SK-N-MC (cell line): ENCODE data around the gene SACS.

Source experiments
- DNase-seq: peaks from one replicate; pipeline ENCODE4 v3.0.0-alpha.2; 2011; ENCODE audit warnings: low read depth, low spot score
- H3K27ac ChIP-seq: fragments of 200-600 bp; sonication (generic); 2 replicates; pipeline ENCODE4 v1.5.1; 2016; ENCODE audit warnings: mixed run types
- H3K36me3 ChIP-seq: fragments of 200-600 bp; sonication (generic); 2 replicates; pipeline ENCODE4 v1.6.1; 2017; ENCODE audit warnings: antibody characterized with exemption, low read length, mixed read lengths; ENCODE audit not compliant: insufficient read depth
- H3K4me3 ChIP-seq: fragments of 200-600 bp; sonication (generic); 2 replicates; pipeline ENCODE4 v1.5.1; 2016
- H3K9ac ChIP-seq: fragments of 200-600 bp; sonication (generic); 2 replicates; pipeline ENCODE4 v1.8.0; 2017; ENCODE audit warnings: mixed run types, mixed read lengths; ENCODE audit not compliant: insufficient read length
- H3K9me3 ChIP-seq: fragments of 200-600 bp; sonication (generic); 2 replicates; pipeline ENCODE4 v1.6.1; 2017; ENCODE audit warnings: low read depth, mild to moderate bottlenecking, antibody characterized with exemption, low read length, moderate library complexity, mixed read lengths
- EZH2 ChIP-seq: fragments of 200-600 bp; sonication (generic); IDR thresholded peaks from one replicate; pipeline ENCODE4 v1.6.1; 2017; ENCODE audit warnings: antibody characterized with exemption
- FOXP2 ChIP-seq: optimal IDR thresholded peaks from 2 replicates; pipeline ENCODE3; 2011; ENCODE audit warnings: mild to moderate bottlenecking, moderate library complexity; ENCODE audit not compliant: insufficient read depth; ENCODE audit errors: extremely low read length, control extremely low read depth
- POLR2AphosphoS5 ChIP-seq: IDR thresholded peaks from 2 replicates; pipeline ENCODE4 v1.6.1; 2012; ENCODE audit warnings: mild to moderate bottlenecking, low read depth, low read length, borderline replicate concordance

SACS gene

DNA sequence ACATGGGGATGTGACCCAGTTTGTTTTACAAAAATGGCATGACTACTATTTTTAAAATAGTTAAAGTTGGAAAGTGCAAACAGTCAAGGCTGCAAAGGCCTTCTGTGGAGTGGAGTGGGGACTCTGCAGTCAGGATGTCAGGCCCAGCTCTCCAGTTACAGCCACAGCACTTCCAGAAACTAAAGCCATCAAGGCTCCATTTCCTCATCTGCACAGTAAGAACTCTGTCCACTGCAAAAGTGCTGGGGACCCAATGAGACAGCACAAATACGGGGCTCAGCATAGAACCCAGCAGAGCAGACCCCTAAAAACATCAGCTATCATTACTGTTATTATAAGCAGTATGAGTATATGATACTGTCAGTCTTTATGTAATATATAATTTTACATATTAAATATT, 73.6 kb downstream of the SACS start:
- Histone ChIP-seq H3K36me3 (peaks cover 57% of the 10 kb centered on the region), H3K9me3 (no peaks in the 10 kb centered on the region)
- no peak for TF ChIP-seq POLR2AphosphoS5
- no peak for TF ChIP-seq FOXP2
- TF ChIP-seq EZH2: no peak

DNA sequence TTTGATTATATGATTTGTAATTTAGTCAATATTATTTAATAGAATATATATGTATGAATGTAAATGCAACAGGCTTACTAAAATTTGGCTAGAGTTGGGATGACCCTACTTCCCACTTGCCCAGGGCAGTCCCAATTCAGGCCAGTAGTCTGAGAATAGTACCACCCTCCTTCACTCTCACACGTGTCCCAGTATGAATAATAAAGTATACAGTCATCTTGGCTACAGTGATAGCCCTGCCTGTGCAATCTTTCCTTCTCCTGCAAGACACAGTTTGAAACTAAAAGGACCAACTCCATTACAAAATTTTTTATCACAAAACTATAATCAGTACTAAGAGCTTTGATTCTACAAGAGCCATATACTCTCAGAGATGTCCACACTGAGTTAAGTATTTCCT, 76.2 kb downstream of the SACS start:
- Histone ChIP-seq H3K9ac (no peak overlapping the region), H3K4me3 (no peak overlapping the region), H3K36me3 (peaks cover 53% of the 10 kb centered on the region), H3K27ac (no peak overlapping the region), H3K9me3 (no peaks in the 10 kb centered on the region)
- DNase-seq: no peak
- TF ChIP-seq FOXP2 (no peak), EZH2 (no peak)

More for the DNA sequence above, 73.6 kb downstream of the SACS start:
- H3K4me3 ChIP-seq: no peak overlapping the region
- no peak for DNase-seq
- H3K9ac ChIP-seq: no peak overlapping the region
- H3K27ac ChIP-seq: no peak overlapping the region

DNA sequence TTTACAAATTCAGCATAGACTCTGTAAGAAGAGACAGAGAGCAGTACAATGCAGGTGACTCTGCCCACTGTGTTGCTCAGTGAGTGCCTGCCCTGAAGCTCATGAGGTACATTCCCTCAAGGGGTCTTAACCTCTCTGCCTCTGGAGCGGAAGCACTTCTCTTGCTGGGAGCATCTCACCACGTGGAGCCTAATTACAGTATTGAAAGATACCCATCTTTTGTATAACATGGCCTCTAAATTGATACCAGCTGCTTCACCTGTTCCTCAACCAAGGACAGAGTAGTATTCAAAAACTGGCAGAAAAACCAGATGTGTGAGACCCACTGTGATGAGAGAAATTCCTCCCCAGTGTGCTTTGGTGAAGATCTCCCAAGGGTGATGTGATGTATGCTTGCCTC, 77.1 kb downstream of the SACS start:
- no peaks in the 10 kb centered on the region for H3K9me3 ChIP-seq
- H3K36me3 ChIP-seq: peaks cover 62% of the 10 kb centered on the region
- H3K9ac ChIP-seq: no peak overlapping the region
- DNase-seq: no peak
- H3K4me3 ChIP-seq: no peak overlapping the region
- TF ChIP-seq EZH2 (no peak), FOXP2 (no peak), POLR2AphosphoS5 (no peak)
- H3K27ac ChIP-seq: no peak overlapping the region

DNA sequence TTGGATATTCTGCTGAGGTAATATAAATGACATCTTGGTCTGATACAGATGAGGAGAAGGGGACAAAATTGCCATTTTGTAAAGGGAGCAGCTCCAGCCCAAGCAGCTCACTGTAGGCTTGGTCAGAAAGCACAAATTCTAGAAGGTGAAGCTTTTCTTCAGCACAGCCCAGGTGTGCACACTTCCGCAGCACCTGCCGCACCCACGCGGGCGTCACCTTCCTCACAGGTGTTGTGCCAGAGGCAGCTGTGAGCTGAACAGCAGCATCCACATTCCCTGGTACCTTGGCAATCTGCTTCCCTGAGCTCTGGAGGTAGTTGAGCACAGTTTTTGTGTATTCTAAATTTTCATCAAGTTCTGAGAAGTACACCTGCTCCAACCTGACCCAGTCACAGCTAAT, 79.0 kb downstream of the SACS start:
- Histone ChIP-seq H3K36me3 (peaks cover 71% of the 10 kb centered on the region), H3K4me3 (no peak overlapping the region), H3K9ac (no peak overlapping the region), H3K9me3 (no peaks in the 10 kb centered on the region), H3K27ac (no peak overlapping the region)
- DNase-seq: no peak
- TF ChIP-seq POLR2AphosphoS5: no peak
- no peak for TF ChIP-seq FOXP2
- TF ChIP-seq EZH2: no peak

DNA sequence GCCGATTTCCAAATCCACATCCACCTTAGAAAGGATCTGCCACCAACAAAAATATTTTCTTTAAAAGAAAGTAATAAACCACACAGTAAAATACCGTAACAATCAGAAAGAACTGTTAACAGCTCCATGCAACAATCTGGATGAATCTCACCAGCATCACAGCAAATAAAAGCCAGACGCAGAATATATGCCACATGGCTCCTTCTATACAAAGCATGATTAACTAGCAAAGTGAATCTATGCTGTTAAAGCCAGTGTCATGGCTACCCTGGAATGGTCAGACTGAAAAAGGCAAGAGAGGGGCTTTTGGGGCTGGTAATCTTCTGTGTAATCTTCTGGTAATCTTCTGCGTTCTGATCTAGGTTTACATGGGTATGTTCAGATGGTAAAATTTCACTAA, 81.3 kb downstream of the SACS start:
- Histone ChIP-seq H3K36me3 (peaks cover 81% of the 10 kb centered on the region), H3K9ac (no peak overlapping the region), H3K27ac (no peak overlapping the region), H3K9me3 (no peaks in the 10 kb centered on the region), H3K4me3 (no peak overlapping the region)
- DNase-seq: no peak
- no peak for TF ChIP-seq POLR2AphosphoS5
- TF ChIP-seq EZH2: no peak
- no peak for TF ChIP-seq FOXP2

DNA sequence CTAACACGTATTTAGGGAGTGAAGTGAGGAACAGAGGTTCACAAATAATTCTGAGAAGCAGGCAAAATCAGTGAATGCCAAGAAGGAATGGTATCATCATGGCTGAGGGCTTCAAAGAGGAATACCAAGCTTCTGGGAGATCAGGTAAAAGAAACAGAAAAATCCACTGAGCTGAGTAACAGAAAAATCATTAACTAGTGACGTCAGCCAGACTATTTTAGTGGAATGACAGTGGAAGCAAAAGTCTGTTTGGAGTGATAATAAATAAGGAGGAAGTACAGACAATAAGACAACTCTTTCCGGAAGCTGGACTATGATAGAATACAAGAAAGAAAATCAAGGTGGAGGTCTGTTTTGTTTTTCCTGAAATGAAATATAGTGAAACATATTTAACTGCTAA, 83.5 kb downstream of the SACS start:
- Histone ChIP-seq H3K9ac (no peak overlapping the region), H3K4me3 (no peak overlapping the region), H3K27ac (no peak overlapping the region), H3K9me3 (no peaks in the 10 kb centered on the region), H3K36me3 (peaks cover 78% of the 10 kb centered on the region)
- DNase-seq: no peak
- TF ChIP-seq EZH2: no peak
- no peak for TF ChIP-seq FOXP2
- no peak for TF ChIP-seq POLR2AphosphoS5

DNA sequence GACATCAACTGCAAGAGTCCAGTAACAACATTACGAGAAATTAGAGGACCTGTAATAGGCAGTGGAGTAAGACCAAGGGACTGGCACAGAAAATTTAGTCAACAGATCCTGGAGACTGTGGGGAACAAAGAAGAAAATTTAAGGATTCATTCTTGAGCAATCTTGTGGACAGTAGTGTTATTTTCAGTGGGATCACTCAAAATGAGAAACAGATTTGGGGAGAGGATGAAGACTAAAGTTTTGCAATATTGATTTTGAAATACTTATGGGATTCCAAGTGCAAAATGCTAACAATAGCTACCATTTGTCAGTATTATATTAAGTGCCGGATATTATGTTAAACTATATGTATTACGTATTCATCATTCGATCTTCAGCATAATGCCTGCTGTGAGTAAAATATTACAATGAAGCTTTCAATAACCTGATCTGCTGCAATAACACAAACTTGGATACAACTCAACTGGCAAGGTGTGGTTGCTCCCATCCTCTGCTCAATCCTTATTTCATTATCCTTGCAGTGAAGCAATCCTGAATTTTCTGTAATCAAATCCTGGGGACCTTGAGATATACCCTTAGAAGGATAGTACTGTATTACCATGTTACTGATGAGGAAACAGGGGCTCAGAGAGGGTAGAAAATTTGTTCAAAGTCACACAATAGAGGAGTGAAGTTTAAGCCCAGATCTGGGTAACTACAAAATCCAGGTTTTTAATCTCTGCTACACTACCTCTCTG, 84.2 kb downstream of the SACS start:
- no peak overlapping the region for H3K9ac ChIP-seq
- TF ChIP-seq FOXP2 (no peak), POLR2AphosphoS5 (no peak), EZH2 (no peak)
- H3K9me3 ChIP-seq: no peaks in the 10 kb centered on the region
- no peak for DNase-seq
- H3K27ac ChIP-seq: no peak overlapping the region
- H3K4me3 ChIP-seq: no peak overlapping the region
- peaks cover 76% of the 10 kb centered on the region for H3K36me3 ChIP-seq

DNA sequence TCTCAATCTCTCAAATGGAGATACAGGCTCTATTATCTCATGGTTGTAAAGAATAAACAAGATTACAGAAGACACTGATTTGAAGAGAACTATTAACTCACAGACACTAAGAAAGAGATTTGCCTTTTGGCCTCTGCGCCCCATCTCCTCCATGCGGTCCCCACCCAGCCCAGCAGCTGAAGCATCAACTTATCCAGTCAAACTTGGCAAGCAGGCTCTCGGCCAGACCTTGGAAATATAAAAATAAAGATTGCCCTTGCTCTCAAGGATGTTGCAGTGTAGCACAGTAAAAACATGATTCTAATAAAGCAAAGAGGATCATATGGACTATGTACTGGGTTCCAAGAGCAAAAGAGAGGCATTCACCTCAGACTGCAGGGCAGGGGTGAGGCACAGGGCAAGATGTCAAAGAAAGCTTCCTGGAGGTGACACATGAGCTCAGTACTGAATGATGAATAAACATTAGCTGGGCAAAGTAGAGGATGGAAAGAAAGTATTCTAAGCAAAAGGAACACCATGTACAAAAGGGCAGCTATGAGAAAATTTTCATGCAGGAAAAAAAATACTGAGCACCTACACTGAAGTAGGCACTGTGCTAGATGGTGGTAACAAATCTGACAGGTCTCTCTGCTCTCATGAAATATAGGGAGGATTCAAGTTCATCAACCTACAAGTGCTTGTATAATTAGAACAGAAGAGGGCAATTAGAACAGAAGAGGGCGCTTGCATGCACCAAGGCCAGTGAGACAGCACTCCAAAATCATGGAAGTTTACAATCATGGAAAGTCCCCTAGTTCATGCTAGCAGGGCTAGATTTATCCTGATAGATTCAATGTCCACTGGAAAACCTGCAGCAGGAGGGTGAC, 85.0 kb downstream of the SACS start:
- TF ChIP-seq FOXP2 (no peak), EZH2 (no peak), POLR2AphosphoS5 (no peak)
- H3K36me3 ChIP-seq: peaks cover 83% of the 10 kb centered on the region

More for the DNA sequence above, 85.0 kb downstream of the SACS start:
- DNase-seq: no peak
- no peaks in the 10 kb centered on the region; the same call in 1 of the 2 replicates for H3K9me3 ChIP-seq
- no peak overlapping the region for H3K9ac ChIP-seq
- H3K27ac ChIP-seq: no peak overlapping the region
- H3K4me3 ChIP-seq: no peak overlapping the region
